ENCODE data around the gene NLE1. TPM values are rescaled to one million over a fixed set of nuclear protein-coding genes. Genes with fewer than 3 reads are reported as not detected.
"Not testable (repeated sequence)": the region's sequence is repeated elsewhere in the genome, so short reads cannot be mapped to it uniquely, and the experiment has no call there.

Gene NLE1
- total RNA-seq, 1 experiment from 2014 or later, result 14.1 TPM

GRCh38 chr17:35110791-35111190 is 31.3 kb downstream of the NLE1 start:
- peaks cover 15% of the 10 kb centered on the region for H3K79me2 ChIP-seq (ENCODE audit: low read length)
- not testable (repeated sequence) for DNase-seq; H3K4me2 ChIP-seq (ENCODE audit: low read depth, low read length, poor library complexity, severe bottlenecking); H4K20me1 ChIP-seq (ENCODE audit: insufficient read depth, low read depth, low read length); H3K9ac ChIP-seq (ENCODE audit: low read length); H2AFZ ChIP-seq (ENCODE audit: low read length); H3K4me3 ChIP-seq (ENCODE audit: low read length); H3K27ac ChIP-seq (ENCODE audit: low read length); H3K4me1 ChIP-seq (ENCODE audit: low read length); H3K9me2 ChIP-seq (replicated peaks; ENCODE audit: insufficient read depth, low read length); H3K27me3 ChIP-seq (ENCODE audit: low read length); H3K36me3 ChIP-seq (ENCODE audit: insufficient read depth, low read length); H3K9me3 ChIP-seq (ENCODE audit: low read length)

- Histone ChIP-seq H3K27ac (ENCODE audit: low read length) (no peak overlapping the region), H3K9ac (ENCODE audit: low read length) (no peak overlapping the region), H3K36me3 (ENCODE audit: insufficient read depth, low read length) (peaks cover 5% of the 10 kb centered on the region; the same call in 1 of the 2 replicates), H3K4me3 (ENCODE audit: low read length) (no peak overlapping the region), H3K4me2 (ENCODE audit: low read depth, low read length, poor library complexity, severe bottlenecking) (no peak overlapping the region), H3K27me3 (ENCODE audit: low read length) (no peaks in the 10 kb centered on the region), H3K79me2 (ENCODE audit: low read length) (peaks cover 4% of the 10 kb centered on the region; the same call in 1 of the 2 replicates), H3K4me1 (ENCODE audit: low read length) (no peaks in the 10 kb centered on the region), H3K9me3 (ENCODE audit: low read length) (no peaks in the 10 kb centered on the region), H2AFZ (ENCODE audit: low read length) (no peak overlapping the region), H4K20me1 (ENCODE audit: insufficient read depth, low read depth, low read length) (no peaks in the 10 kb centered on the region), H3K9me2 (replicated peaks; ENCODE audit: insufficient read depth, low read length) (no peaks in the 10 kb centered on the region)
- no peak for DNase-seq
Observed at GRCh38 chr17:35104844-35105450, 37.2 kb downstream of the NLE1 start.

GRCh38 chr17:35103271-35103670 is 38.8 kb downstream of the NLE1 start:
- peaks cover 10% of the 10 kb centered on the region for H3K36me3 ChIP-seq (ENCODE audit: insufficient read depth, low read length)

GRCh38 chr17:35101725-35102124 is 40.4 kb downstream of the NLE1 start:
- no peaks in the 10 kb centered on the region for H3K9me3 ChIP-seq (ENCODE audit: low read length)
- H3K27ac ChIP-seq (ENCODE audit: low read length), result no peak overlapping the region
- H3K4me2 ChIP-seq (ENCODE audit: low read depth, low read length, poor library complexity, severe bottlenecking), result no peak overlapping the region
- no peak overlapping the region for H3K4me3 ChIP-seq (ENCODE audit: low read length)
- no peaks in the 10 kb centered on the region for H3K27me3 ChIP-seq (ENCODE audit: low read length)
- DNase-seq, result no peak
- H2AFZ ChIP-seq (ENCODE audit: low read length), result no peak overlapping the region
- peaks cover 10% of the 10 kb centered on the region for H3K36me3 ChIP-seq (ENCODE audit: insufficient read depth, low read length)
- no peaks in the 10 kb centered on the region for H3K79me2 ChIP-seq (ENCODE audit: low read length)
- no peak overlapping the region for H3K9ac ChIP-seq (ENCODE audit: low read length)
- no peaks in the 10 kb centered on the region for H3K4me1 ChIP-seq (ENCODE audit: low read length)
- H4K20me1 ChIP-seq (ENCODE audit: insufficient read depth, low read depth, low read length), result no peaks in the 10 kb centered on the region
- no peaks in the 10 kb centered on the region for H3K9me2 ChIP-seq (replicated peaks; ENCODE audit: insufficient read depth, low read length)

More at GRCh38 chr17:35103271-35103670, 38.8 kb downstream of the NLE1 start:
- H3K4me1 ChIP-seq (ENCODE audit: low read length), result no peaks in the 10 kb centered on the region
- no peak overlapping the region for H2AFZ ChIP-seq (ENCODE audit: low read length)
- H3K9ac ChIP-seq (ENCODE audit: low read length), result no peak overlapping the region
- H3K4me2 ChIP-seq (ENCODE audit: low read depth, low read length, poor library complexity, severe bottlenecking), result no peak overlapping the region
- H3K79me2 ChIP-seq (ENCODE audit: low read length), result no peaks in the 10 kb centered on the region
- H3K4me3 ChIP-seq (ENCODE audit: low read length), result no peak overlapping the region
- no peaks in the 10 kb centered on the region for H3K9me2 ChIP-seq (replicated peaks; ENCODE audit: insufficient read depth, low read length)
- no peaks in the 10 kb centered on the region for H4K20me1 ChIP-seq (ENCODE audit: insufficient read depth, low read depth, low read length)
- H3K27me3 ChIP-seq (ENCODE audit: low read length), result no peaks in the 10 kb centered on the region
- no peak for DNase-seq
- no peak overlapping the region for H3K27ac ChIP-seq (ENCODE audit: low read length)
- H3K9me3 ChIP-seq (ENCODE audit: low read length), result no peaks in the 10 kb centered on the region

- H3K4me1 ChIP-seq (ENCODE audit: low read length), result no peaks in the 10 kb centered on the region
- H3K9me2 ChIP-seq (replicated peaks; ENCODE audit: insufficient read depth, low read length), result no peaks in the 10 kb centered on the region
- no peak overlapping the region for H3K4me2 ChIP-seq (ENCODE audit: low read depth, low read length, poor library complexity, severe bottlenecking)
- no peaks in the 10 kb centered on the region for H3K79me2 ChIP-seq (ENCODE audit: low read length)
- no peaks in the 10 kb centered on the region for H3K9me3 ChIP-seq (ENCODE audit: low read length)
- H3K27ac ChIP-seq (ENCODE audit: low read length), result no peak overlapping the region
- no peaks in the 10 kb centered on the region for H4K20me1 ChIP-seq (ENCODE audit: insufficient read depth, low read depth, low read length)
- DNase-seq, result no peak
- no peaks in the 10 kb centered on the region for H3K27me3 ChIP-seq (ENCODE audit: low read length)
- H3K9ac ChIP-seq (ENCODE audit: low read length), result no peak overlapping the region
- H3K36me3 ChIP-seq (ENCODE audit: insufficient read depth, low read length), result peaks cover 6% of the 10 kb centered on the region
- H3K4me3 ChIP-seq (ENCODE audit: low read length), result no peak overlapping the region
- no peak overlapping the region for H2AFZ ChIP-seq (ENCODE audit: low read length)
Observed at GRCh38 chr17:35101036-35101435, 41.1 kb downstream of the NLE1 start.

- Histone ChIP-seq H3K4me1 (ENCODE audit: low read length) (peaks cover 4% of the 10 kb centered on the region), H2AFZ (ENCODE audit: low read length) (no peak overlapping the region), H3K79me2 (ENCODE audit: low read length) (no peaks in the 10 kb centered on the region), H3K27ac (ENCODE audit: low read length) (no peak overlapping the region), H3K9me3 (ENCODE audit: low read length) (no peaks in the 10 kb centered on the region), H3K9ac (ENCODE audit: low read length) (no peak overlapping the region), H3K9me2 (replicated peaks; ENCODE audit: insufficient read depth, low read length) (no peaks in the 10 kb centered on the region), H3K27me3 (ENCODE audit: low read length) (no peaks in the 10 kb centered on the region), H3K4me2 (ENCODE audit: low read depth, low read length, poor library complexity, severe bottlenecking) (no peak overlapping the region), H4K20me1 (ENCODE audit: insufficient read depth, low read depth, low read length) (no peaks in the 10 kb centered on the region), H3K36me3 (ENCODE audit: insufficient read depth, low read length) (peaks cover 5% of the 10 kb centered on the region; the same call in 1 of the 2 replicates), H3K4me3 (ENCODE audit: low read length) (no peak overlapping the region)
- no peak for DNase-seq
Observed at GRCh38 chr17:35099908-35100307, 42.2 kb downstream of the NLE1 start.

GRCh38 chr17:35097776-35098175 is 44.3 kb downstream of the NLE1 start:
- H3K27ac ChIP-seq (ENCODE audit: low read length), result no peak overlapping the region
- no peaks in the 10 kb centered on the region for H3K79me2 ChIP-seq (ENCODE audit: low read length)
- no peak overlapping the region for H3K4me2 ChIP-seq (ENCODE audit: low read depth, low read length, poor library complexity, severe bottlenecking)
- no peaks in the 10 kb centered on the region for H3K9me3 ChIP-seq (ENCODE audit: low read length)
- H3K27me3 ChIP-seq (ENCODE audit: low read length), result no peaks in the 10 kb centered on the region
- H4K20me1 ChIP-seq (ENCODE audit: insufficient read depth, low read depth, low read length), result no peaks in the 10 kb centered on the region
- no peaks in the 10 kb centered on the region for H3K9me2 ChIP-seq (replicated peaks; ENCODE audit: insufficient read depth, low read length)
- H2AFZ ChIP-seq (ENCODE audit: low read length), result no peak overlapping the region
- H3K9ac ChIP-seq (ENCODE audit: low read length), result no peak overlapping the region
- H3K36me3 ChIP-seq (ENCODE audit: insufficient read depth, low read length), result peaks cover 5% of the 10 kb centered on the region; the same call in 1 of the 2 replicates
- H3K4me1 ChIP-seq (ENCODE audit: low read length), result peaks cover 4% of the 10 kb centered on the region
- no peak overlapping the region for H3K4me3 ChIP-seq (ENCODE audit: low read length)
- DNase-seq, result no peak

GRCh38 chr17:35095741-35096140 is 46.4 kb downstream of the NLE1 start:
- H3K9me3 ChIP-seq (ENCODE audit: low read length), result no peaks in the 10 kb centered on the region
- H3K27me3 ChIP-seq (ENCODE audit: low read length), result no peaks in the 10 kb centered on the region
- H3K4me3 ChIP-seq (ENCODE audit: low read length), result no peak overlapping the region
- no peaks in the 10 kb centered on the region for H4K20me1 ChIP-seq (ENCODE audit: insufficient read depth, low read depth, low read length)
- H3K9me2 ChIP-seq (replicated peaks; ENCODE audit: insufficient read depth, low read length), result no peaks in the 10 kb centered on the region
- no peak for DNase-seq
- H3K4me1 ChIP-seq (ENCODE audit: low read length), result peaks cover 4% of the 10 kb centered on the region
- H2AFZ ChIP-seq (ENCODE audit: low read length), result no peak overlapping the region
- no peak overlapping the region for H3K27ac ChIP-seq (ENCODE audit: low read length)
- H3K36me3 ChIP-seq (ENCODE audit: insufficient read depth, low read length), result peaks cover 5% of the 10 kb centered on the region; the same call in 1 of the 2 replicates
- no peaks in the 10 kb centered on the region for H3K79me2 ChIP-seq (ENCODE audit: low read length)
- no peak overlapping the region for H3K9ac ChIP-seq (ENCODE audit: low read length)
- no peak overlapping the region for H3K4me2 ChIP-seq (ENCODE audit: low read depth, low read length, poor library complexity, severe bottlenecking)
